DND-41 (cell line): ENCODE data around the gene BCL2L13.
"Not testable (repeated sequence)": the region's sequence is repeated elsewhere in the genome, so short reads cannot be mapped to it uniquely, and the experiment has no call there.

ENCODE experiments used
- ATAC-seq: fragments of 200-7000 bp; cut with Tn5 transposase; 3 replicates; pipeline ENCODE4 v1.9.1; 2021; ENCODE audit warnings: low read depth; ENCODE audit not compliant: insufficient read depth
- DNase-seq: peaks from one replicate; pipeline ENCODE4 v3.0.0-alpha.2; 2020
- H2AFZ ChIP-seq: 2 replicates; pipeline ENCODE4 v1.6.0; 2012; ENCODE audit warnings: low read depth, low read length
- H3K27ac ChIP-seq: 2 replicates; pipeline ENCODE4 v1.5.1; 2012; ENCODE audit warnings: low read length, inconsistent platforms
- H3K27me3 ChIP-seq: fragments of 200-600 bp; sonication (generic); 2 replicates; pipeline ENCODE4 v1.6.0; 2012; ENCODE audit warnings: low read length, mild to moderate bottlenecking, inconsistent platforms; ENCODE audit not compliant: insufficient read depth, poor library complexity
- H3K36me3 ChIP-seq: 2 replicates; pipeline ENCODE4 v1.5.1; 2012; ENCODE audit warnings: low read length, inconsistent platforms; ENCODE audit not compliant: insufficient read depth
- H3K4me1 ChIP-seq: 2 replicates; pipeline ENCODE4 v1.5.1; 2012; ENCODE audit warnings: mild to moderate bottlenecking, low read length; ENCODE audit not compliant: insufficient read depth
- H3K4me2 ChIP-seq: 2 replicates; pipeline ENCODE4 v1.6.0; 2012; ENCODE audit warnings: mild to moderate bottlenecking, moderate library complexity, low read length, inconsistent platforms; ENCODE audit not compliant: insufficient read depth
- H3K4me3 ChIP-seq, 2 experiments: fragments of 200-600 bp in 1 of 2; shearing (Covaris generic) in 1 of 2; 2 replicates each; pipeline ENCODE4 v1.5.1; 2012 to 2016; ENCODE audit warnings: inconsistent platforms in 2 of 2, low read length in 2 of 2, mild to moderate bottlenecking in 2 of 2, low read depth in 1 of 2, moderate library complexity in 1 of 2
- H3K79me2 ChIP-seq: 2 replicates; pipeline ENCODE4 v1.6.0; 2012; ENCODE audit warnings: low read length, inconsistent platforms; ENCODE audit not compliant: insufficient read depth
- H3K9ac ChIP-seq: 2 replicates; pipeline ENCODE4 v1.6.0; 2012; ENCODE audit warnings: low read depth, mild to moderate bottlenecking, inconsistent platforms, low read length, moderate library complexity
- H3K9me3 ChIP-seq: 2 replicates; pipeline ENCODE4 v1.5.1; 2012; ENCODE audit warnings: low read length, moderate library complexity, mild to moderate bottlenecking, inconsistent platforms; ENCODE audit not compliant: insufficient read depth, severe bottlenecking
- H4K20me1 ChIP-seq: 2 replicates; pipeline ENCODE4 v1.6.0; 2012; ENCODE audit warnings: low read length; ENCODE audit not compliant: insufficient read depth
- EZH2 ChIP-seq: IDR thresholded peaks from 3 replicates; pipeline ENCODE4 v1.6.1; 2012; ENCODE audit warnings: borderline replicate concordance, low read depth, mild to moderate bottlenecking, moderate library complexity, low read length, inconsistent platforms; ENCODE audit not compliant: severe bottlenecking
- TF ChIP-seq, protein P1 (sequence below): IDR thresholded peaks from 2 replicates; pipeline ENCODE4 v1.5.1; 2012; ENCODE audit warnings: borderline replicate concordance, low read length, moderate library complexity, mild to moderate bottlenecking; ENCODE audit not compliant: poor library complexity, severe bottlenecking; ENCODE audit errors: extremely low read depth

BCL2L13 gene

DNA sequence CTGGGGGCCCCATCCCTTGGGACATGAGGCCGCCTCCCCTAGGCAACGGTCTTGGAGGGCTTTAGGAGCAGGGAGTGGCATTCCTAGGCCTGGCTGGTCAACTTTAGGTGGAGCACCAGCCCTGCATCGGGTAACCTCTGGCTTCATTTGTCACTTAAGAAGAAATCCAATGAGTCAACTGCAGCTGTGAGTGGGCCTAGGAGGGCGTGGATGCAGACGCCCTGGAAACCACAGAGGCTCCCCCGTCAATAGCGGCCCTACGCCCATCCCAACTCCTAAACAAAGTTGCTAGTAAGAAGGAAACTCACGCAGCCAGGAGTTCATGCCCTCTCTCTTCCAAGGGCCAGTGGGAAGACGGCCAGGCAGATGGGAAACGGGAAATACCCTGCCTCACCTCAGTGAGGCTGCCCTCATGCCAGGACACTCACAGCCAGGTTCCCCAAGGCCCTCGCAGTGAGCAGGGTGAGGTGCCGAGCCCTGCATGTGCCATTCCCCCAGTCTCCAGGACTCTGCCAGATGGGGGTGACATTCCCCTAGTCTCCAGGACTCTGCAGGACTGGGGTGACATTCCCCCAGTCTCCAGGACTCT is 114.9 kb downstream of the BCL2L13 start:
- DNase-seq (no peak), ATAC-seq (0 out of 3 replicates have a peak, but pooled peaks have one; percentile 25)
- Histone ChIP-seq H3K27ac (no peak overlapping the region), H4K20me1 (peaks cover 57% of the 10 kb centered on the region), H3K4me3 (no peak overlapping the region), H3K79me2 (peaks cover 88% of the 10 kb centered on the region), H3K9me3 (no peaks in the 10 kb centered on the region), H3K4me2 (no peak overlapping the region), H2AFZ (no peak overlapping the region), H3K4me1 (no peaks in the 10 kb centered on the region), H3K9ac (no peak overlapping the region), H3K36me3 (peaks cover 15% of the 10 kb centered on the region), H3K27me3 (no peaks in the 10 kb centered on the region)
- TF ChIP-seq, protein P1, sequence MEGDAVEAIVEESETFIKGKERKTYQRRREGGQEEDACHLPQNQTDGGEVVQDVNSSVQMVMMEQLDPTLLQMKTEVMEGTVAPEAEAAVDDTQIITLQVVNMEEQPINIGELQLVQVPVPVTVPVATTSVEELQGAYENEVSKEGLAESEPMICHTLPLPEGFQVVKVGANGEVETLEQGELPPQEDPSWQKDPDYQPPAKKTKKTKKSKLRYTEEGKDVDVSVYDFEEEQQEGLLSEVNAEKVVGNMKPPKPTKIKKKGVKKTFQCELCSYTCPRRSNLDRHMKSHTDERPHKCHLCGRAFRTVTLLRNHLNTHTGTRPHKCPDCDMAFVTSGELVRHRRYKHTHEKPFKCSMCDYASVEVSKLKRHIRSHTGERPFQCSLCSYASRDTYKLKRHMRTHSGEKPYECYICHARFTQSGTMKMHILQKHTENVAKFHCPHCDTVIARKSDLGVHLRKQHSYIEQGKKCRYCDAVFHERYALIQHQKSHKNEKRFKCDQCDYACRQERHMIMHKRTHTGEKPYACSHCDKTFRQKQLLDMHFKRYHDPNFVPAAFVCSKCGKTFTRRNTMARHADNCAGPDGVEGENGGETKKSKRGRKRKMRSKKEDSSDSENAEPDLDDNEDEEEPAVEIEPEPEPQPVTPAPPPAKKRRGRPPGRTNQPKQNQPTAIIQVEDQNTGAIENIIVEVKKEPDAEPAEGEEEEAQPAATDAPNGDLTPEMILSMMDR: no peak
- no peak for TF ChIP-seq EZH2

DNA sequence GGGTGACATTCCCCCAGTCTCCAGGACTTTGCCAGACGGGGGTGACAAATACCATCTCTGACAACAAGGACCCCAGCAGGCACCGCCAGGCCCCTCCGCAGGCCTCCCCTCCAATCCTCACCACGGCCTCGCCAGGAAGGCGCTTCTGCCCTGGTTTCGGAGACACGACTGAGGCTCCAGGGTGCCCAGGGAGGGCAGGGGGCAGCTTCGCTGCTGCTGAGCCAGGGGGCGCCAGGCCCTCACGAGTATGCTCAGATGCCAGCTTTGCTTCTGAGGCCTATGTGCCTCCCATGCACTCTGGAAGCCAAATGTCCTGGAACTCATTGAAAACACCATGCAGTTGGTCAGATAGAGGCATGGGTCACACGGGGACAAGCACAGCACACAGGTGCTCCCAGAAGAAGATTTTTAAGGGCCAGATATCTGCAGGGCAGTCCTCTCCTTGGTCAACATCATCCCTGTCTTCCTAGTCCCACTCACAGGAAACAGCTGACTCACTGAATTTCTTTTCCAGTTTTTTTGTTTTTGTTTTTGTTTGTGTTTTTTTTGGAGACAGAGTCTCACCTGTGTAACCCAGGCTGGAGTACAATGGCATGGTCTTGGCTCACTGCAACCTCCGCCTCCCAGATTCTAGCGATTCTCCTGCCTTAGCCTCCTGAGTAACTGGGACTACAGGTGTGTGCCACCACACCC is 115.8 kb downstream of the BCL2L13 start:
- DNase-seq: peak; percentile 31

DNA sequence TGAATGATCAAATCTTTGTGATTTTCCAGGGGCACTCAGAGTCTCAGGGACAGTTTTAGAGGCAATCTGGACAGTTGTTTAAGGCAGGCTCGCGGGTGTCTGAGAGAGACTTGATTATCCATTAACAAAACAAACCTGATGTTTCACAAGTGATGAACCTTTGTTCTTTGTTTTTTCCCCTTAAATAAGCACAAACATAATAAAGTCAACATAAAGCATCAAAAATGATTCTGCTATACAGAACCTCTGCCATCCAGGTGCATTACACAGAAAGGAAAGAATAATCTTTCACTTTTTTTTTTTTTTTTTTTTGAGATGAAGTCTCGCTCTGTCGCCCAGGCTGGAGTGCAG is 122.6 kb downstream of the BCL2L13 start:
- DNase-seq (no peak), ATAC-seq (no peak)
- no peaks in the 10 kb centered on the region for H3K9me3 ChIP-seq
- peaks cover 57% of the 10 kb centered on the region; the same call in 1 of the 2 replicates for H4K20me1 ChIP-seq
- no peak overlapping the region for H3K4me3 ChIP-seq
- H3K9ac ChIP-seq: no peak overlapping the region
- H3K79me2 ChIP-seq: peaks cover 94% of the 10 kb centered on the region
- no peak overlapping the region for H3K4me2 ChIP-seq
- no peak overlapping the region for H3K27ac ChIP-seq
- no peaks in the 10 kb centered on the region; the same call in 1 of the 2 replicates for H3K4me1 ChIP-seq
- H3K27me3 ChIP-seq: no peaks in the 10 kb centered on the region
- H3K36me3 ChIP-seq: no peaks in the 10 kb centered on the region
- TF ChIP-seq, protein P1: no peak
- no peak overlapping the region for H2AFZ ChIP-seq

More for the DNA sequence above, 115.8 kb downstream of the BCL2L13 start:
- Histone ChIP-seq H3K9ac (no peak overlapping the region), H2AFZ (no peak overlapping the region), H3K4me1 (no peaks in the 10 kb centered on the region), H3K79me2 (peaks cover 86% of the 10 kb centered on the region), H3K4me2 (no peak overlapping the region), H3K9me3 (no peaks in the 10 kb centered on the region), H3K36me3 (peaks cover 13% of the 10 kb centered on the region), H3K4me3 (no peak overlapping the region), H3K27ac (no peak overlapping the region), H3K27me3 (no peaks in the 10 kb centered on the region), H4K20me1 (peaks cover 52% of the 10 kb centered on the region)
- ATAC-seq: peak; percentile 66
- no peak for TF ChIP-seq EZH2
- TF ChIP-seq, protein P1: peak; percentile 58

DNA sequence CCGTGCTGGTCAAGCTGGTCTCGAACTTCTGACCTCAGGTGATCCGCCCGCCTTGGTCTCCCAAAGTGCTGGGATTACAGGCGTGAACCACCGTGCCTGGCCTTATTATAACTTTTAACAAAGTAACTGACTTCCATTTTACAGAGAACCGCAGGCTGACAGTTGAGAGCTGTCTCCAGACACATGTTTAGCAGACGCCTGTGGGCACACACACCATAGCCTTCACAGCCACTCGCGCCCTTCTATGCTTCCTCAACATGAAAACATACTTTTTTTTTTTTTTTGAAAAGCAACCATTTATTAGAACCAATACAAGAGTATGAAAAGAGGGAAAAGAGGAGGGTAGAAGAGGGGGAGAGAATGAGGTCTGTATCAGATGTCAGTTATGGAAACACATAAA is 124.9 kb downstream of the BCL2L13 start:
- H3K27ac ChIP-seq, H3K36me3 ChIP-seq, H3K4me1 ChIP-seq, H3K9me3 ChIP-seq, H3K27me3 ChIP-seq, H2AFZ ChIP-seq, H3K4me2 ChIP-seq, H3K4me3 ChIP-seq, H3K9ac ChIP-seq: not testable (repeated sequence)
- ATAC-seq: peak; percentile 78
- DNase-seq: peak; percentile 55
- Histone ChIP-seq H3K79me2 (peaks cover 92% of the 10 kb centered on the region), H4K20me1 (peaks cover 57% of the 10 kb centered on the region)
